HG03060 (cell line): ENCODE data around the gene RGS12.

Experiments used
- ATAC-seq: cut with Tn5 transposase; IDR thresholded peaks from one replicate; pipeline ENCODE4 v1.9.1; 2021; ENCODE audit warnings: low read depth, moderate number of reproducible peaks; ENCODE audit not compliant: unreplicated experiment

The RGS12 gene

DNA sequence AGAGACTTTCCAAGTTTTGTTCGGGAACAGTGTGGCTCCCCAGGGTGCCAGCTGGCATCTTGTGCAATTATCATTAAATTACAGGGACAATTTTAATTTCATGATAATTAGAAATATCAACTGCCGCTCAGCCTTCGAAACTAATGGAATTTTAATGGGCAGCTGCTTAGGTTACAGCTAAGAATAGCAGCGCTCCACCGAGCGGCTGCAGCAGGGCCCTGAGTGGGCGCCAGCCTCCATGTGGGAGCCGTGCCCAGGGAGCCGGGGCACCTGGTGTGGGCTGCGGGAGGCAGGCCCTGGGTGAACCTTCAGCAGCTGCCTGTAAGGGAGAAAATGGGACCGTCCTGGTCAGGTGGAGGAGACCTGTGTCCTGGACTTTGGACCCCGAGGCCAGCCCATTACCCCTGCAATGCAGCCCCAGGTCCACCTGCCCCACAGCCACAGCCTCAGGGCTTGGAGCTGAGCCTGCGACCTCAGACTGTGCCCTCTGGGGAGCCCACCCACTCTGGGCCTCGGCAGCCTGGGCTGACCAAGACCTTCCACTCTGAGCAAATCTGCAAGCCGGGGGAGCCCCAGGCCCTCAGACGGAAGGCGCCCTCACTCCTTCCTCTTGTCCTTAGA lies 22.7 kb upstream of the RGS12 start:
- no peak for ATAC-seq

DNA sequence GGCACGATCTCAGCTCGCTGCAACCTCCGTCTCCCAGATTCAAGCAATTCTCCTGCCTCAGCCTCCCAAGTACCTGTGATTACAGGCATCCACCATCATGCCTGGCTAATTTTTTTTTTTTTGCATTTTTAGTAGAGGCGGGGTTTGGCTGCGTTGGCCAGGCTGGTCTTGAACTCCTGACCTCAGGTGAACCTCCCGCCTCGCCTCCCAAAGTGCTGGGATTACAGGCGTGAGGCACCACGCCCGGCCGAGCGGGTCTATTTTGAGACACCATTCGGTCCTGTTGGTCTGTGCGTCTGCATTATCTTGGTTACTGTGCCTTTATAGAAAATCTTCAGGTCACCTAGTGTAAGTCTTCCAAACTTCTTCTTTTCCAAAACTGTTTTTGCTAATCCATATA lies 21.7 kb upstream of the RGS12 start:
- no peak for ATAC-seq

DNA sequence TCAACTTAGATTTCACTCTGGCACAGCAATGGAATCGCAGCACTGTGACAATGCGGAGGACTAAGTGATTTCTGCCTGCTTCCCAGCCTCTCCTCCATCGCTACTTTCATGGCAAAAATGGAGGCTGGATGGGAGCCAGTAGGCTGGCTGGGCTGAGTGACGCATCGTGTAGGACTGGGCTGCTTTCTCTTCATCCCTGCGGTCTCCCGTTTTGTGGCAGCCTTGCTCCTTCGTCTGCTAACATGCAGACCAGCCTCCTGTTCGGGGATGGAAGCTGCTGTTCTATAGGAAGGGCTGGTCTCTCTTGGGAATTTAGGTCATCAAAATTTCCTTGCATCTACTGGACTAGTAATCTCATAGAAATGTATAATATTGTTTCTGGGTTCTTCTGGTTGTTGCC lies 15.8 kb upstream of the RGS12 start:
- no peak for ATAC-seq

DNA sequence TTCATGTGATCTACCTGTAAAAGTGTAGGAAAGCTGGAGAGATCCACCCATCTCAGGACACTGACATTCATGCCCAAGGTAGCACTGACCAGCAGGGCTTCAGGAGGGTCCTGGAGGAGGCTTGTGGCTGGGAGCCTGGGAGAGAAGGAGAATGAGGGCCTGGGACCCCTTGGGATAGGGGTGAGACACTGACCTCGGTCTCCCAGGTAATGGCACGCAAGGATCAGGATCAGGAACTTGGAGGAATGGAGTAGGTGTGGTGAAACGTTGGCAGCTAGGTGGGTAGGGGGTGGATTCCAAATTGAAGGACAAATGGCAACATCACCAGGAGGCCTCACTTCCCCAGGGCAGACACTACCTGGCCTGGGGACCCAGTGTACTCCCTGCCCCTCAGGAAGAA lies 12.4 kb upstream of the RGS12 start:
- ATAC-seq: no peak

DNA sequence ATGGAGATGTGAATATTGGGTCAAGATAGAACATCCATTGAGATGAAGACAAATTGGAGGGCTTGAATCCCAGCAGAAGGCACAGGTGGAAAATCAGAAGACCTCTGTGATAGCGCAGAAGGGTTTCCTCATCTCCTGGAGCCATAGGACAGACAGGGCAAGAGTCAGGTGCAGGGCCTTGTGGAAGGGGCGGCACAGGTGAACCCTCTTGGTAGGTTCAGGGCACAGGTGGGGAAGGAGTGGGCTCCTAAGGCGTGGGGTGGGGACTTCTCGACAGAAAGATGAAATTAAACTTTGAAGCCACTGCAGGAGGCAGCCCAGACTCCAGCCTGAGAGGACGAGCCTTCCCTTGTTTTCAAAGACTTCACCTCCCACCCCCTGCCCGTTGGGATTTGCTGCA lies 9.3 kb upstream of the RGS12 start:
- no peak for ATAC-seq

DNA sequence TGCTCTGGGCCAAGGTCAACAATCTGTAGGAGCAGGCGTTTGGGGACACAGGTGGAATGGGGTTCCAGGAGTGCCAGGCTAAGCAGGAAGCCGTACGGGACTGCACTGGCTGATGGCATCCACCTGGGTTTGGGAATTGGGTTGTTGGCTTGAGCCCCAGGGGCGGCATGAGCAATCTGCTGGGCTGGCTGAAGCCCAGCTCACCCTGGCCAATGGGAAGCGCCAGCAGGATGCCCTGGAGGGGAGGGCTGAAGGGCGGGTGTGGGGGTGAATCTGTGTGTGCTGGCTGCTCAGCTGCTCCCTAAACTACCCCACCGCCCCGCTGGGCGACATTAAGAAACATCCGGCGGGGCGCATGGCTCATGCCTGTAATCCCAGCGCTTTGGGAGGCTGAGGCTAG lies 8.9 kb upstream of the RGS12 start:
- no peak for ATAC-seq

DNA sequence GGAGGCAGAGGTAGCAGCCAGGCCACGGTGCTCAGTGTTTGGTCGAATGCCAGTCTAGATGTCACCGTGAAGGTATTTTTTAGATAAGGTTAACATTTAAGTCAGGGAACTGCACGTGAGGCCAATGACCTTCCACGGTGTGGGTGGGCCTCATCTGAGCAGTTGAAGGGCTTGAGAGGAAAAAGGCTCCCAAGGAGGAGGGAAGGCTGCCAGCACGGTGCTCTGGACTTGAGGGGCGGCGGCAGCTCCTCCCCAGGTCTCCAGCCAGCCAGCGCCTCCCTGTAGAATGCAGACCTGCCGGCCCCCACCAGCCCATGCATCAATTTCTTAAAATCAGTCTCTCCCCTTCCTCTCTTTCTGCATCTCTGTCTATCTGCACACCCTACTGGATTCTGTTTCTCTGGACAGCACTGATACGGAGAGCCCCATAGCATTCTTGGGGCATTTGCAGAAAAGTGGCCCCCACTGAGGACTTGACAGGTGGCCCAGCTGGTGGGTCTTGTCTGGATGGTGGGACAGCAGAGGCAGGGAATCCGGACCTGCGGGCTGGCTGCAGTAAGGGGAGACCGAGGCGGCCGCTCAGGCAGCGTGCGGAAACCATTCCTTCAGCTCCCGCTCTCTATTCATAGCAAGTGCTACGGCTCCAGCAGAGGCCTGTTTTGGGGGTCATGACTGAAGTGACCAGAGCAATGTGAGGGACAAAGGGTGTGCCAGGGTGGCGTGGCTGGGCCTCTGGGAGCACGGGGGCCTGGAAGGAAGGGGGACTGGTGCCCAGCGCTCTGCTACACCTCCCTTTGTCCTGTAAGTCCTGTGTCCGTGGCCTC lies 7.9 kb upstream of the RGS12 start:
- ATAC-seq: no peak

DNA sequence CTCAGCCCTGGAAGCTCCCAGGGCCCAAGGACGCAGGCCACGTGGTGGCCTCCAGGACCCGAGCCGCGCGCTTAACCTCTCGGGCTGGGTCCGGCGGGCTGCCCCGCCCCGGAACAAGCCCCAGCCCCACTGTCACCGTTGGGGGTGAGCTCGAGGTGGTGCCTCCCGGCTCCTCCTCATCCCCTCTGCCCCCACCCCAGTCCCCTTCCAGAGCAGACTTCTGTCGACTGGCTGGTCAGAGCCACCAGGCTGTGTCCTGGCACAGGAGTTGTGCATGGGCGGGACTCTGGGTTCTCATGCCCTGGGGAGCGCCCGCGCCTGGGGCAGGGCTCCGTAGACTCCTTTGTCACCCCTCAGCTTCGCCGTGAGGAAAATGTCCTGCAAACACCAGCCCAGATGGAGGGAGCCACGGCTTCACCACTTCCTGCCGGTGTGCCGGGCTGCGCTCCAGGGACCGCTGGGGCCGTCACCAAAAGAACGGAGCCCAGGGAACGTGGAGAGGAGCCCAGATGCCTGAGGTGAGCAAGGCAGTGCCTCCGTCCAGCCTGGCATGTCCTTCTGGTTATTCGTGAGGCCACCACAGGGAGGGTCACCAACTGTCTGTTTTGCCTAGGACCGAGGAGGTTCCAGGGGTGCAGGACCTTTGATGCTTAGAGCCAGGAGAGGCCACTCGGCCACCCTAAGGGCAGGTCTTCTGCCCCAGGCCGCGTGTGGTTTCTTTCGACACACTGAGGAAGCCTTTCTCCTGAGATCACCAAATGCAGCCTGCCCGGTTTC lies 7.1 kb upstream of the RGS12 start:
- ATAC-seq: no peak

DNA sequence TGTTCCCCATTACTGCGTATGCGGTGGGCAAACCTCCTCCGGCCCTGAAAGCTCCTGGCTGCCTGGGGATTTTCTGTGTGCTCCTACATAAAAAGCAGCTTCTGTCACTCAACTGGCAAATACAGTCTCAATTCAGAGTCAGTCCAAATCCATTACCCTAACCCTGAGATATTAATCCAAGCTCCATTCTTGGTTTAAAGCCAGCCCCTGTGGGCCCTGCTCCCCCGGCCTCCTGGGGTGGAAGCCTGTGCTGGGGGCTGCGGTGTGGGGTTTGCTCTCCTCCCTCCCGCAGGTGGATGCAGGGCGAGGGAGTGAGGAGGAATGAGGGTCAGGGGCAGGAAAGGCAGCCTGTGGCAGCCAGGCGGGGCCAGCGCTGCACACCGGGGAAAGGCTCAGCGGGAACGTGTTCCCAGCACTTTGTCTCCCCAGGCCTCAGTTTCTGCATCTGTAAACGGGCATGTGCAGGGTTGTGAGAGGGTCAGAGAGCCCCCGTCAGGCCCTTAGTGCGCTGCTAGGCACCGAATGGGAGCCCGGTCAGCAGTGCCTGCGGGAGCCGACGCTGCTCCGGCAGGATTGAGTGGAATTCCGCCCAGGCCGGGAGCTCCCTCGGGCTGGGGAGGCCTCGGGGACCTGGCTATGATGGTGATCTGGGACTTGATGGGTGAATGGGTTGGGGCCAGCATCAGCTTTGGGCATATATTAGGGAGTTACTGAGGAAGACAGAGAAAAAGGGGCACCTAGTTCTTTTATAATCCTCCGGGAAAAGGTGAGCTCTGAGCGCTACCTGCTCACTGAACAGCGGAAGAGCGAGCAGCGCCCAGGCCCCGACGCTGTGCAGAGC lies 6.3 kb upstream of the RGS12 start:
- peak; percentile 77 for ATAC-seq

DNA sequence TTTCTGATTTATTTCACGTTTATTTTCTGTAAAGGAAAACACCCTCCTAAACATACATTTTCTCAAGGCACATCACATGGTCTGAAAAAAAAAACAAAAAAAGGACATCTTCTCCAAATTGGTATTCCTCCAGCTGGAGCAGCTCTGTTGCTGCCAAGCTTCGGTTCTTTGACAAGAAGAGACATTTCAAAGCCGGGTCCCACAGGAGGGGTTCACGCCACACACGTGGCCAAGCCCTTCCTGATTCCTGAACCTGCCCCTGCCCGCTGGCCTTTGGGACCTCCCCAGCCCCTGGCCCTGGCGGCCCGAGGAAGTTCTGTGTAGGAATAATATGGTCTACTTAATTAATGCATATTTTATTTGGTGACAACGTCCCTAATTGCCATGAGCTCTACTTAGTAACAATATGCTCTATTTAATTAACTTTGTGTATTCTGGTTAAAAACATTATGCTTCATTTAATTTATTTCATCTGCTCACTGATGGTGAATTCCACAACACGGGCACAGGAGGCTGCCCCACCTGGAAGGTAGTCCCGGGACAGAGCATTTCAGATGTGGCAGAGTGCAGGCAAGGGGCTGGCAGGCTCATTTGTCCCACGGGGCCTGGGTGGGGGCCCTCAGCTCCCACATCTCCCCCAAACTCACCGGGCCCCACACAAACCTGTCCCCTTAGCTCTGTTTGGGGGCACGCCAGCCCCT lies 5.4 kb upstream of the RGS12 start:
- ATAC-seq: no peak

DNA sequence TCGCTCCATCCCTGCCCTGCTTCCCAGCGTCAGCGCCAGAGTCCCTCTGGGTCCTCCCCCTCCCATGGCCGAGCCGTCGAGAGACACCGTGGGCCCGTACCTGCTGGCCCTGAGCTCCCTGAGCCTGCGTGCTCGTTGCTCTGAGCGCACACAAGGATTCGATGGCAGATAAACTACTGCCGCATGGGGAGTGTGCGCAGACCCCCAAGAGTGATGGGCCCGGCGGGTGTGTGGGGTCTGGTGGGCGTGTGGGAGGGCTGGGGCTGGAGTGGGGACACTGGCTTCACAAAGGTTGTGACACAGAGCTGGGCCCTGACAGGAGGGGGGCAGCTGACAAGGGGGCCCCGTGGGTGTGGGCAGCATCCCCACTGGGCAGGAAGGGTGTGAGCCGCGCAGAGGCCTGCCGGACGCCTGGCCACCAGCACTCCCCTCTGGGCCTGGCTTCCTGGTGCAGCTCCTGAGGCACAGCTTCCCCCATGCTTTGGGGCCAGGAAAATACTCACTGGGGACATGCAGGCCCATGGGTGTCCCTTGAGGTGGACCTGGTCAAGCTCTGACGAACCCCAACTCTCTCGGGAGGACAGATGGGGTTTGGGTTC lies 4.8 kb upstream of the RGS12 start:
- ATAC-seq: no peak

DNA sequence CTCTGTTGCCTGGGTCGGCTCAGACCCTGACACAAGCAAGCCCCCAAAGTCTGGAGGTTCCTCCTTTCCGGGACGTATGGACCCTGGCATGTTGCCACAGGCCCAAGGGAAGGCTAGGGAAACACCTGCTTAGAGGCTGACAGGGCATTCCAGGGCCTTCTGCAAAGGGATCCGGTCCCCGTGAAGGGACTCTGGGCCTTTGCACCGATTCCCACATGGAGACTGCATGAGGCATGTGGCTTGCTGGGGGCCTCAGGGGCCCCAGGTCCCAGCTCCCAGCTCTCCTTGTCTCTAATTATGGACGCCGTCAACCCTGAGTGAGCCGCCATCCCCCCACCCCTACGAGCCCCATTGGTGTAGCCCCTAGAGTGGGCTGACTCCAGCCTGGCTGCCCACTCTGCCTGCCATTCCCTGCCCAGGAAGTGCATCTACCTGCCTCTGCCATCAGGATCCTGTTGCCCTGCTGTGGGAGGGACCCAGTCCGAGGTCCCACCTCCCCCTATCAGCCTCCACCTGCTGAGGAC lies 4.2 kb upstream of the RGS12 start:
- ATAC-seq: no peak

DNA sequence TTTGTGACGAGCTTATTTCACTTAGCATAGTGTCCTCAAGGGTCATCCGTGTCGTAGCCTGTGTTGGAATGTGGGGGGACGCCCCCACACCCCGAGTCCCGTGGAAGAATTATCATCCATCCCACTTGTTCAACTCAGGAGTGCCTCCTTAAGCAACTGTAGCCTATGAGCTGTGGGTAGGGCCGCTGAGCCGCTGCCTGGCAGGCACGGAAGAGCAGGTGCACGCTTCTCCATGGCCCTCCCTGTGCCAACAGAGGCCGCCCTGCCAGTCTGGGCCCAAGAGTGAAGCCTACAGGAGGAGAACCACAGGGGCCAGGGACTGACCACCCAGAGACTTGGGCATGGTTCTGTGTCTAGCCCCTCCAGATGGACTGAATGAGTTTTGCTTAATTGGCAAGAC lies 2.3 kb upstream of the RGS12 start:
- ATAC-seq: no peak

DNA sequence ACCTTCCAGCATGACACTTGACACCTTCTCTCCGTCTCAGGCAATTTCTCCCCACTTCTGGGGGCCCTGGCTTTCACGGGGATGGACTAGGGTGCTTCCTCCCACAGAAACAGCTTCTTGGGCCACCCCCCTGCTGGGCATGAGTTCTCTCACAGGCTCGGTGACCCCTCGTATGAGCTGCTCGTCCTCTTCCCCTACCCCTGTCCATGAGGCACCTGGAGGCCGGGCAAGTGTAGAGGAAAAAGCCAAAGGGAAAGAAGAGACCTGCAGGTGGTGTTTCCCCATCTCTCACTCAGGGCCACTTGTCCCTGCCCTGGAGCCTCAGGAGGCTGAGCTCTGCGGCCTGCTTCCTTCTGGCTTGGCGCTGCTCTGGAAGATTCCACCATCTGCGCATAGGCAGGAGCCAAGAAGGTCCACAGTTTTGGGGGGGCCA lies 1.9 kb upstream of the RGS12 start:
- ATAC-seq: no peak

DNA sequence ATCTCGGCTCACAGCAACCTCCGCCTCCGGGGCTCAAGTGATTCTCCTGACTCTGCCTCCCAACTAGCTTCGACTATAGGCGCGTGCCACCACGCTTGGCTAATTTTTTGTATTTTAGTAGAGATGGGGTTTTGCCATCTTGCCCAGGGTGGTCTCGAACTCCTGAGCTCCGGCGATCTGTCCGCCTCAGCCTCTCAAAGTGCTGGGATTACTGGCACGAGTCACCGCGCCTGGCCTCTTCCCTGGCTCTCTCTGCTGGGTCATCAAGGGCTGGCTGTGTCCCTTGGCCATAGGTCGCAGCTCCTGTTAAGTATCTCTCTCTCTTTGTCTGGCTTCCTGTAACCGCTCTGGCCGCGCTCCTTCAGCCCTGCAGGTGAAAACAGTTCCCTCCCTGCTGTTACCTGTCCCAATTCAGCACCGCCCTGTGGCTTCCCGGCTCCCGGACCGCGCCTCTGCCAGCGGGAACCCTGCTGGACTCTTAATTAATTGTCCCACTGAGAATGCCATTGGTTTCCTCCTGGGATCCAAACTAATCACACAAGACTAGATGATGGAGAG lies 1.3 kb upstream of the RGS12 start:
- ATAC-seq: no peak

DNA sequence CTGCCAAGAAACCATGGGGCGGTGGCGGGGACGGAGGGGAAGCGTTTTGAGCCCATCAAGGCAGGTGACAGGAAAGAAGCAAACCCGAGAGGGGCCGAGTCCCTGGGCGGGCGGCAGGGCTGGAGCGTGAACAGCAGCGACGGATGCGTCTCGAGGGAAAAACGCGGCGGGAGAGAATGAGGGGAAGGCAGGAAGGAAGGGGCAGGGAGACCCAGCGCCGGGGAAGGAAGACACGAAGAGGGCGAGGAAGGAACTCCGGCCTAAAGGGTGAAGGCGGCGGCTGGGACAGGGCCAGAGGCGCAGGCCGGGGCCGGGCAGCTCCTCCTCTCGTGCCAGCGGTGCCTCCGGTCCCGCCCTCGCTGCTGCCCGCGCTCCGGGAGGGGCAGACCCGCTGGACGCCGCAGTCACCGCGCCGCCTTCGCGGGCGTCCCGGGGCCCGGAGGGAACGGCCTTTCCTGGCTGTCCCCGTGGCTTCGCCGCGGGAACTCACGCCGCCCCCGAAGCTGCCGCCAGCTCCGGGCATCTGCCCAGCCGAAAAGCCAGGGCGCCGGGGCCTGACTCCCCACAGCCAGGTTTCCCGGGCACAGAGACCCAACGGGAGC lies 751 bp upstream of the RGS12 start:
- ATAC-seq: no peak

DNA sequence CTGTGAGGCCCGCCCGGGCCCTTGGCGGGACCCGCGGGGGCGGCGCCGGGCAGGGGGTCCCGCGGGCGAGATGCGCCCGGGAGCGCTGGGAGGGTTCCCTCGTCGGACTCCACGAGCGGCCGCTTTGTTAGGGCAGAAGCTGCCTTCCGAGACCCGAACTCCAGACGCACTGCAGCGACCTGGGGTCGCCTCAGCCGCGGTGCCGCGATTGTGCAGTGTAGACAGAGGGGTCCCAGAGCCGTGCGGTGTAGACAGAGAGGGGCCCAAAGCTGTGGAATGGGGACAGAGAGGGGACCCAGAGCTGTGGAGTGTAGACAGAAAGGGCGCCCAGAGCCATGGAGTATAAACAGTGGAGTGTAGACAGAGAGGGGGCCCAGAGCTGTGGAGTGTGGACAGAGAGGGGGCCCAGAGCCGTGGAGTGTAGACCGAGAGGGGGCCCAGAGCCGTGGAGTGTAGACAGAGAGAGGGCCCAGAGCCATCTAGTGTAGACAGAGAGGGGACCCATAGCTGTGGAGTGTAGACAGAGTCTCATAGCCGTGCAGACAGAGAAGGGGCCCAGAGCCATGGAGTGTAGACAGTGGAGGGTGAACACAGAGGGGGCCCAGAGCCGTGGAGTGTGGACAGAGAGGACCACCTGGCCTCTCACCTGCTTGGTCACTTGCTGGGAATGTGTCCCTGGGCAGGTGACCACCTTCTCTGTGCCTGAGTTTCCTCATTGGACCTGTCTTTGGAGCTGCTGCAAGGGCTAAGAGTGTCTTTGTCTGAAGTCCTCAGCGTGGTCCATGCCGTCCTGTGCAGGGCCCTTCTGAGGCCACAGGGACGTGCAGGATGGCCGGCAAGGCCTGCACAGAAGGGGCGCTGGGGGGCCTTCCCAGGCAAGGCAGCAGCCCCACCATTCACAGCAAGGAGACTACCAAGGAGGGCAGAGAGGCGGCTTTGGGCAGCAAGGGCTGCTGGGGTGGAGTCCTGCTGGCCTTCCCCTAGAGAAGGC lies 875 bp downstream of the RGS12 start:
- ATAC-seq: no peak
